Lung microvascular endothelial cell (primary cell): ENCODE data around the gene PFKFB3. TPM values are rescaled to one million over a fixed set of nuclear protein-coding genes. Genes with fewer than 3 reads are reported as not detected.

Experiments used
- DNase-seq, 2 donors: peaks; one replicate each; pipeline versions ENCODE4 v3.0.0 to v3.0.0-alpha.2; 2010; ENCODE audit warnings: low read depth in 2 of 2
- total RNA-seq: library from RNA; depleted of rRNA; stranded (reverse); fragments of >200 nt; gene quantifications from 2 replicates; pipeline ENCODE4 v1.2.1, GENCODE V29; 2014

PFKFB3 gene
- total RNA-seq, 1 donor from 2014 or later, result 21.0 TPM

DNA sequence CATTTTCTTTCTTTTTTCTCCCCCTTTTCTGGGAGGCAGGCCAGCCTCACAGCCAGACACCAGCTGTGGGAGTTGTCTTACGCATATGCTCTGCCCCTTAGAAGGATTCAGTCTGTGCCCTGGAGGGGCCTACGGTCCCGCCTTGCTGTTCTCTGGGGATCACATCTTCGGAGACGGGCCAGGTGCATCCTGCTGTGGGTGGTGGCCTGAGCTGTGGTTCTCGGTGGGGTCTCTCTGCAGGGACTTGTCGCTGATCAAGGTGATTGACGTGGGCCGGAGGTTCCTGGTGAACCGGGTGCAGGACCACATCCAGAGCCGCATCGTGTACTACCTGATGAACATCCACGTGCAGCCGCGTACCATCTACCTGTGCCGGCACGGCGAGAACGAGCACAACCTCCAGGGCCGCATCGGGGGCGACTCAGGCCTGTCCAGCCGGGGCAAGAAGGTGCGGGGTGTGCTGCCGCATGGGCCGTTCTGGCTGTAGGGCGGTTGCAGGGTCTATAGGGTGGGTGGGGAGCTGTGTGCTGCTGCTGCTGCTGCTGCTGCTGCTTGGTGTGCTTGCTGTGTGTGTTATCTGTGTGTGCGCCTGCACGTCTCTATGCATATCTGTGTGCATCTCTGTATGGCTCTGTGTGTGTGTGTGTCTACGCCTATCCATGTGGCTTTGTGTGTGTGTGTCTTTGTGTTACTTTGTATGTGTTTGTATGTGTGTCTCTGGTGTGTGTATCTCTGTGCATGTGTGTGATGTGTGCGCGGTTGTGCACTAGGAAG is 17.9 kb downstream of the PFKFB3 start:
- no peak for DNase-seq

DNA sequence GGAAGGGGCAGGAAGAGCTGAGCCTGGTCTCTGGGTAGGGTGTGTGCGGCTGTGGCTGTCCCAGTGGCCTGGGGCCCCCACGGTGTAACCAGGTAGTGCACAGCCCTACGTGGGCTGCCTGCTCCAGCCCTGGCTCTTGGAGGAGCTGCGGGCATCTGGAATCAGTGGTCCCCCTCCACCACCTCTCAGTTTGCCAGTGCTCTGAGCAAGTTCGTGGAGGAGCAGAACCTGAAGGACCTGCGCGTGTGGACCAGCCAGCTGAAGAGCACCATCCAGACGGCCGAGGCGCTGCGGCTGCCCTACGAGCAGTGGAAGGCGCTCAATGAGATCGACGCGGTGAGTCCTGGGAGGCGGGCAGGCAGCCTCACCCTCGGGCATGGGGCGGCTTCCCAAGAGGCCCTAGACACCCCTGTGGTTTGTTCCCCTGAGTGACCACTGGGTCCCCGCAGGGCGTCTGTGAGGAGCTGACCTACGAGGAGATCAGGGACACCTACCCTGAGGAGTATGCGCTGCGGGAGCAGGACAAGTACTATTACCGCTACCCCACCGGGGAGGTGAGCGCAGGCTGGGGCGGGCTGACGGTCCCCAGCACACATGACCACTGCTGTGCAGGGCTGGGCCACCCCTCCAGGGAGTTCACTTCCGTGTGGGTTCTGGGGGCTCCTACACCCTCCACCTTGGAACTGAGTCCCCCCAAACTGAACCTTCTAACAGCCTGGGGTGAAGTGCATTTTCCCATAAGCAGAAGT is 18.6 kb downstream of the PFKFB3 start:
- DNase-seq, result no peak

DNA sequence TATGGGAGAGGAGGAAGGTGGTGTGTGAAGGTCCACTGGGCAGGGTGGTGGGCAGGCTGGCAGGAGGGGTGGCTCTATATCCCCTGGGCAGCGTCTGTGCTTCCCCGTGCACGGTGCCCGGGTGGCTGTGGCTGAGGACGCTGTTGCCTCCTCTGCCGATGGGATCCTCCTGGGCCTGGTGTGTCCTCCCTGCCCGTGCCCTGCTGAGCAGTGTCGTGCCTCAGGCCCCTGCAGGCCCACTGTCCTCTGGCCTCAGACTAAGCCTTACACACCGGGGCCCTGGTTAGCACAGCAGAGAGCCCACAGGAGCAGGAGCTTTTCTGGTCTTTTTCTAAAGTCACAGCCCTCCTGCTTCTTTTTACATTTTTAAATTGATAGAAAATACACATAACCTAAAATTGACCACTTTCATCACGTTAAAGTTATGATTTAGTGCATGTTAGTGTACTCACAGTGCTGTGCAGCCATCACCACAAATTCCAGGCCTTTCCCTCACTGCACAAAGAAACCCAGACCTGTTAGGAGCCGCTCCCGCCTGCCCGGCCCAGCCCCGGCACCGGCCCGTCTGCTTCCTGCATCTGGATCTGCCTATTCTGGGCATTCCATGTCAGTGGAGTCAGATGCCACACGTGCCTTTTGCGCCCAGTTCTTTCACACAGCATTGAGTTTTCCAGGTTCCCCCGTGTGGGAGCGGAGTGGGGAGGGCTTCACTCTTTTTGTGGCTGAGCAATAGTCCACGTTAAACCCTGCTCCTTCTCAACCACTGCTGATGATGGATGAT is 19.4 kb downstream of the PFKFB3 start:
- DNase-seq, result peak in 1 of 2 donors; percentile 61

DNA sequence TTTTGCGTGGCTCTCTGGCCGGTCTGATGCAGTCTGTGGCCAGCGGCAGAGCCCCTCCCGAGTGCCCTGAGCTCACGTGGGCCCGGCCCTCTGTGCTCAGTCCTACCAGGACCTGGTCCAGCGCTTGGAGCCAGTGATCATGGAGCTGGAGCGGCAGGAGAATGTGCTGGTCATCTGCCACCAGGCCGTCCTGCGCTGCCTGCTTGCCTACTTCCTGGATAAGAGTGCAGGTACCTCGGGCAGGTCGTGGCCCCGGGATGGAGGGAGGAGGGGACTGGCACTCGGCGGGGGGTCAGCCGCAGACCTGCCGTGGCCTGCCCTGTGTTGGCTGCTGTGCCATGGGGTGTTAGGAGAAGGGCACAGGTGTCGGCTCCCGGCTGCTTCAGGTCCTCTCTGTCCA is 20.0 kb downstream of the PFKFB3 start:
- no peak for DNase-seq

DNA sequence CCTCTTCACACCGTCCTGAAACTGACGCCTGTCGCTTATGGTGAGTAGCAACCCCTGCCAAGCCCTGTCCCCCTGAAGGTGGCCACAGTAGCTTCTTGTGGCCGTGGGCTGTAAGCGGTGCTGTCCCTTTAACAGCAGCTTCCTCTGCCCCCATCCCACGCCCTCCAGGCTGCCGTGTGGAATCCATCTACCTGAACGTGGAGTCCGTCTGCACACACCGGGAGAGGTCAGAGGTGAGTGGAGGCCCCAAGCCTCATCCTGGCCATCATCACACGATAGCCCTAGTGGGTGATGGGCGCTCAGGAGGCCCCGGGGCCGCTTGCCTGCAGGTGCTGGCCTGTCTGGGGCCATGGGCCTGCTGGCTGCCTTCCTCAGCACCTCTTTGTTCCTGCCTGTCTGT is 21.2 kb downstream of the PFKFB3 start:
- DNase-seq, result no peak

DNA sequence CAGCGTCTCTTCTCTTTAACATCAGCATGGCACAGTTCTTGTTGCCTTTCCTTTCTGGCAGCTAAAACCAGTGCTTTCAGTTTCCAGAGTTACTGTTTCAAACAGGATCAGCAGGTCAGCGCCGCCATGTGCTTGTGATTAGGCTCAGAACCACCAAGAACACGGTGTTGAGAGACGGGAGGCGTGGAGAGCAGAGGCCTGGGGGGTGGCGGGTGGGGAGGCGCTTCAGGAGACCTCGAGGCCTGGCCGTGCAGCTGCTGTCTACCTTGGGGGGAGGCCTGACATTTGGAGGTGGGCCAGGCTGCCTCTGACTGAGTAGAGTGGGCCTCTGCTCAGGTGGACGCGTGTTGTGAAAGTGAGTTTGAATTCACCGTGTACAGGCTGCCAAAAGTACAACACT is 22.0 kb downstream of the PFKFB3 start:
- DNase-seq, result peak in 1 of 2 donors; percentile 44

DNA sequence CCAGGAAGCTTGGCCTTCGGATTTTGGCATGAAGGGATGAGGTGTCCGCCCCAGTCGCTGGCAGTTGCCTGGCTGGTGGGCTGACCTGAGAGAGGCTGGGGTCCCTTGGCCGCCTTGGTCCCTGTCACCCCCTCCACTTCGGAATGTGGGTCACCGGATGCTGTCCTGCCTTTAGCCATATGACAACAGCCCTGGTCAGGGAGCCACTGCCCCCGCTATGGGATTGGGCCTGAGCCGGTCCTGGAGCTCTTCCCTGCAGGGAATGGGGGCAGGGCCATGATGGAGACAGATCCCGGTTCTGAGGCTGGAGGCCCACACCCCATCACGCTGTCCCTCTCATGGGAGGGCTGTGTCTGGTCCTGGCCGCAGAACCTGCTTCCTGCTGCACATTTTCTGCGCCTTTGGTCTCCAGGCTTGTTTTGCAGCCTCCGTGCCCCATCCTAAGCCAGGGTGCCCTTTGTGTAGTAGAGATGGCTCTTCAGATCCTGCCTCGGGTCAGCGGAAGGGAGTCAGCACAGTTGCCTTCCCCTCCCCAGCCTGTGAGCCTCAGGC is 22.6 kb downstream of the PFKFB3 start:
- DNase-seq, result no peak

DNA sequence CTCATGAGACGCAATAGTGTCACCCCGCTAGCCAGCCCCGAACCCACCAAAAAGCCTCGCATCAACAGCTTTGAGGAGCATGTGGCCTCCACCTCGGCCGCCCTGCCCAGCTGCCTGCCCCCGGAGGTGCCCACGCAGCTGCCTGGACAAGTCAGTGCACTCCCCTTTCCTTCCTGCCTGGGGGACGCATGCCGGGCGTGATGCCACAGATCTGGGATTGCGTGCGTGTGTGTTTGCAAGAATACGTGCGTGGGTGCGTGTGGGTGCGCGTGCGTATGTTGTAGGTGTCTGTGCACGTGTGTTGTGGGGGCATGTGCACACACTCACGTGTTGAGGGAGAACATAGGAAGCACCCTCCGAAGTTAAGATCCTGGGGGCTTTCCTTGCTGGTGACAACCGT is 23.5 kb downstream of the PFKFB3 start:
- DNase-seq, result no peak

DNA sequence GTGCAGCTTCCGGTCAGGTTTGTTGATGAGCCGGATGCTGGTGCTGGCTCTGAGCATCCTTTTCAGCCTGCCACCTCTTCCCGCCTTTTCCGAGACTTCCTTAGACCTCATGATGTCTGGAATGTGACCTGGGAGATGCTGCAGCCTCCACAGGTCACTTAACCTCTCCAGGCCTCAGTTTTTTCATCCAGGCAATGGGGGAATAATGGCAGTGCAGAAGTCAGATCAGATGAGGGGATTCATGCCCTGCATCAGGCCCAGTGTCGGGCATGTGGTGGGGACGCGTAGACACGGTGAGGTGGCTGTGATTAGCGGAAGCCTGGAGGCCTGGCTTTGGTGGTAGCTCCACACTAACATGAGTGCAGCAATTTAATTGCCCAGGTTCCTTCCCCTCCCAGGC is 24.6 kb downstream of the PFKFB3 start:
- no peak for DNase-seq

DNA sequence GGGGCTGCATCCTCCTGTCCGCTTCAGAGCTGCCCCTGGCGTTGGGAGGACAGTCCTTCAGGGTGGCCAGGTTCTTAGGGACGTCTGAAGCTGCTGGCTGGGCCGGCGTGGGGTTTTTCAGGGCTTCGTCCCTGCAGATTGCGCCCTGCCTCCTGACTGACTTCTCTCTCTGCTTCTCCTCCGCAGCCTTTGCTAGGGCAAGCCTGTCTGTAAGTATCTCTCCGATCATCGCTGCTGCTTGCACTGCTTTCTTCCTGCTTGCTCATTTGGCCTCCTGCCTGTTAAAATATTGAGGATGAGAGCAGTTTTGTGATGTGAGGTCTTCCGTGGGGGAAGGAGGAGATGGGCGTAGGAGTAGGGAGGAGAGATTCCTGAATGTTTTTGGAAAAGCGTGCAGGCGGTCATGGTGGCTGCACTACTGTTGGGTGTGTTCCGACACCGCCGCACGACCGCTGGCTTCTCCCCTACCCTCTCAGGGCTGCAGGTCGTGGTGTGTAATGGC is 25.3 kb downstream of the PFKFB3 start:
- peak; percentile 25 to 31 for DNase-seq

DNA sequence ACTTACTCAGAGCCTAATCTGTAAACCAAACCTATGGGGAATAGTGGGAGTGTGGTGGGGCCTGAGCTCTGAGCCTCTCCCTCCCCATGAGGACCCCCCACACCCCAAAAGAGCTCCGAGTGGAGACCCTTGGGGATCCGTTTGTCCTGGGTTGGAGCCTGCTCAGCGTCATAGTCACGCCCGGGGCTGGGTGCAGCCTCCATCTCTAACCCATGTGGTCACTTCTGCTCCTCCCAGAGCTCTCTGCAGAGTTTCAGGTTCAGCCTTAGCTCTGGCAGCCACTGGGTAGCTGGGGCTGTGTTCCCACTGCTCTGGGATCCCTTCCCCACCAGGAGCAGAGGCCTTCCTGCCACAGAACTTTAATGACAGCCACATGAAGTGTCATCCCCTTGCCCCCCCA is 25.9 kb downstream of the PFKFB3 start:
- DNase-seq, result no peak

DNA sequence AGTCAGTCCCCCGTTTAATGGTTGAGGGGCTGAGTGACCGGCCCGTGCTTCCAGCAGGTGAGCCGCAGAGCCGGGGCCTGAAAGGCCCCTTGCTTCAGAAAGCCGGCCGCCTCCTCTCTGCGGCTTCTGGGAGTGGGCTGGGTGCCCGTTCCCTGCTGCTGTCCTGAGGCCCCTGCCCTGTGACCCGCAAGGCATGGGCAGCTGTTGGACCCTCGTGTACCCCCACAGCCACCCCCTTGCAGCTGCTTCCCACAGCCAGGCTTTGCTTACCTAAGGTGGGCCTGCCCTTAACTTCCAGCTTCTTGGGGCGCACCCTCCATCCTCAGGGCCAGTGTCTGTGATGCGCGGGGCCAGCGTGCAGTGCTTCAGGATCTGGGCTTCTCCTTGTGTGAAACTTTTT is 26.6 kb downstream of the PFKFB3 start:
- no peak for DNase-seq

DNA sequence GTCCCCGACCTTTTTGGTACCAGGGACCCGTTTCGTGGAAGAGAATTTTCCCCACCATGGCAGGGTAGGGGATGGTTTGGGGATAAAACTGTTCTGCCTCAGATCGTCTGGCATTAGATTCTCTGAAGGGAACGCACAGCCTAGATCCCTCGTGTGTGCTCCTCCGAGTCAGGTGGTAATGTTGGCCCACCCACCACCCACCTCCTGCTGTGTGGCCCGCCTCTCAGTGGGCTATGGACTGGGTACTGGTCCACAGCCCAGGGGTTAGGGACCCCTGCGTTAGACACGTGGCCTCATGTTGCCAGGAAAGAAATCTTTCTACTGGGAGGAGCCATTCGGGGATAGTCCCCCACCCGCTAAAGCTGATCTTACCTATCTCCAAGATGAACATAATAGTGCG is 27.0 kb downstream of the PFKFB3 start:
- no peak for DNase-seq

DNA sequence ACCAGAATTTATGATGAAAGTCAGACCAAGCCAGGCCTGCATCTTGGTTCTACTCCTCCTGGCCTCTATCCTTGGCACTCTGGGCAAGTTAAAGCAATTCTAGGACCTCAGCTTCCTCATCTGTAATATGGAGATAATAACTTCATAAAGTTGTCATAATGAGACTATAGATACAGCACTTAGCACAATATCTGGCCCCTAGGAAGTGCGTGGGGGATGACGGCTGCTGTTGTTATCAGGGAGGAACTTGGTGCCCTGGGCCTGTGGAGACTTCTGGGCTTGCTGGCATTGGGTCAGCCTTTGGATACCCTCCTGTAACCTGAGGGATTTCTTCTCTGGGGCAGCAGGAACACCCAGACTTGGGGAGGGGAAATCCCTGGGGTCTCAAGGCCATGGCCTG is 27.6 kb downstream of the PFKFB3 start:
- no peak for DNase-seq

DNA sequence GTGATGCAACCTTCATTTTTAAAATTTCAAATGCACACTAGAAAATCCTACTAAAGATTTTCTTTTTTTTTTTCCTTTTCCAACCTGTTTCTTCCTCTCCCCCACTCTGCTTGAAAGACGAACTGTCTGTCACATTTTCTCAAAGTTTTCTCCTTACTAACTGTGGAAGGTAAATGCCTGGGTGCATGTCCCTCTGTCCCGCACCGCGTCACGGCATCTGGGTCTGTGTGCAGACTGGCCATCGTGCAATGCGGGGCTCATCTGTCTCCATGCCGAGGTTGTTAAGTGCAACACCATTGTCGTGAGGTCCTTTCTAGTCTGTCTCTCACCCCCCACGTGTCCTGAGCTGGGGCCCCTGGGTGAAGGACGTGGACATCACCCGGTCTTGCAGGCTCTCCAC is 28.4 kb downstream of the PFKFB3 start:
- DNase-seq, result no peak

DNA sequence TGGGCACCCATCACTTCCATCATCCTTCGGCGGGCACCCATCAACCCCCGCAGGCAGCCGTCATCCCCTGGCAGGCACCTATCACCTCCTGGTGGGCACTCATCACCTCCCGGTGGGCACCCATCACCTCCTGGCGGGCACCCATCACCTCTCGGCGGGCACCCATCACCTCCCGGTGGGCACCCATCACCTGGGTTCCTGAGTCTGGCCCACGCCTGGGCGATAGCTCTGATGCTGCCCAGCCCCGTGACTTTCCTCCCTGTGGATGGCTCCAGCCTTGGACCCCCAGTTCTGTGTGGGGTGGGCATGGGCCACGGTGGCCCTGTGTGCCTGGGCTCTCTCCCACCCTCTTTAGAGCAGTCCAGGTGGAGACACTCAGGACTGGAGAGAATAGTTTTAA is 29.0 kb downstream of the PFKFB3 start:
- DNase-seq, result no peak

DNA sequence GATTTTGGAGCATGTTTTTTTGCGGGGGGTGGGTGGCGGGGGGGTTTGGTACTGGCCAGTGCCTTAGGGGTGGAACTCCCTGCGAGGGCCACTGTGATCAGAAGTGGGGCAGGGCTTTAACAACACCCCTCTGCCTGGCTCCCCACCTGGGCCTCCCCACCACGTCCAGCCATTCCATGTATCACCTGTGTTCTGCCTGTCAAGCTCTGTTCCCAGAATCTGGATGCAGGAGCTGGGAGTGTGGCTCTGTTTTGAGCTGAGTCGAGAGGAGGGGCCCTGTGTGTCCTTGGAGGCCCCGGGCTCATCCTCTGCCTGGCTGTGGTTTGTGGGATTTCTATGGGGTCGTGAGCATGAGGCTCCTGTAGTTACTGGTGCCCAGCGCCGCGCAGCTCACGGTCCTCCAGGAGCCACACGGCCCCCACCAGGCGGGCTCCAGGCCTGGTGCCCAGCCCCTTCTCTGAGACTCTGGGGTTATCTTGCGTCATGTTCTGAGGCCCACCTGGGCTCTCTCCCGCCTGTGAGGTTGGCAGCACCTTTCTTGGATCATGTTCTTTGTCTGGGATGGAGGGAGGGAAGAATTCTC is 29.6 kb downstream of the PFKFB3 start:
- DNase-seq, result no peak

DNA sequence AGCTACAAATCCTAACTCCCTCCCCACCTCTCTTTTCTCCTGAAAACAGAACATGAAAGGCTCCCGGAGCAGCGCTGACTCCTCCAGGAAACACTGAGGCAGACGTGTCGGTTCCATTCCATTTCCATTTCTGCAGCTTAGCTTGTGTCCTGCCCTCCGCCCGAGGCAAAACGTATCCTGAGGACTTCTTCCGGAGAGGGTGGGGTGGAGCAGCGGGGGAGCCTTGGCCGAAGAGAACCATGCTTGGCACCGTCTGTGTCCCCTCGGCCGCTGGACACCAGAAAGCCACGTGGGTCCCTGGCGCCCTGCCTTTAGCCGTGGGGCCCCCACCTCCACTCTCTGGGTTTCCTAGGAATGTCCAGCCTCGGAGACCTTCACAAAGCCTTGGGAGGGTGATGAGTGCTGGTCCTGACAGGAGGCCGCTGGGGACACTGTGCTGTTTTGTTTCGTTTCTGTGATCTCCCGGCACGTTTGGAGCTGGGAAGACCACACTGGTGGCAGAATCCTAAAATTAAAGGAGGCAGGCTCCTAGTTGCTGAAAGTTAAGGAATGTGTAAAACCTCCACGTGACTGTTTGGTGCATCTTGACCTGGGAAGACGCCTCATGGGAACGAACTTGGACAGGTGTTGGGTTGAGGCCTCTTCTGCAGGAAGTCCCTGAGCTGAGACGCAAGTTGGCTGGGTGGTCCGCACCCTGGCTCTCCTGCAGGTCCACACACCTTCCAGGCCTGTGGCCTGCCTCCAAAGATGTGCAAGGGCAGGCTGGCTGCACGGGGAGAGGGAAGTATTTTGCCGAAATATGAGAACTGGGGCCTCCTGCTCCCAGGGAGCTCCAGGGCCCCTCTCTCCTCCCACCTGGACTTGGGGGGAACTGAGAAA is 30.4 kb downstream of the PFKFB3 start:
- DNase-seq, result no peak

DNA sequence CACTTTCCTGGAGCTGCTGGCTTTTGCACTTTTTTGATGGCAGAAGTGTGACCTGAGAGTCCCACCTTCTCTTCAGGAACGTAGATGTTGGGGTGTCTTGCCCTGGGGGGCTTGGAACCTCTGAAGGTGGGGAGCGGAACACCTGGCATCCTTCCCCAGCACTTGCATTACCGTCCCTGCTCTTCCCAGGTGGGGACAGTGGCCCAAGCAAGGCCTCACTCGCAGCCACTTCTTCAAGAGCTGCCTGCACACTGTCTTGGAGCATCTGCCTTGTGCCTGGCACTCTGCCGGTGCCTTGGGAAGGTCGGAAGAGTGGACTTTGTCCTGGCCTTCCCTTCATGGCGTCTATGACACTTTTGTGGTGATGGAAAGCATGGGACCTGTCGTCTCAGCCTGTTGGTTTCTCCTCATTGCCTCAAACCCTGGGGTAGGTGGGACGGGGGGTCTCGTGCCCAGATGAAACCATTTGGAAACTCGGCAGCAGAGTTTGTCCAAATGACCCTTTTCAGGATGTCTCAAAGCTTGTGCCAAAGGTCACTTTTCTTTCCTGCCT is 31.1 kb downstream of the PFKFB3 start:
- DNase-seq, result no peak

DNA sequence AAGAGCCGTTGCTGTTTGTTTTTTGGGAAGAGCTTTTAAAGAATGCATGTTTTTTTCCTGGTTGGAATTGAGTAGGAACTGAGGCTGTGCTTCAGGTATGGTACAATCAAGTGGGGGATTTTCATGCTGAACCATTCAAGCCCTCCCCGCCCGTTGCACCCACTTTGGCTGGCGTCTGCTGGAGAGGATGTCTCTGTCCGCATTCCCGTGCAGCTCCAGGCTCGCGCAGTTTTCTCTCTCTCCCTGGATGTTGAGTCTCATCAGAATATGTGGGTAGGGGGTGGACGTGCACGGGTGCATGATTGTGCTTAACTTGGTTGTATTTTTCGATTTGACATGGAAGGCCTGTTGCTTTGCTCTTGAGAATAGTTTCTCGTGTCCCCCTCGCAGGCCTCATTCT is 31.6 kb downstream of the PFKFB3 start:
- no peak for DNase-seq
